ENCODE data around the gene LAGE3. TPM values are rescaled to one million over a fixed set of nuclear protein-coding genes. Genes with fewer than 3 reads are reported as not detected.

Gene LAGE3
- total and polyA plus RNA-seq, 2 of the 8 experiments (the other 6 are each of a cell fraction or from before 2014, with no cell fraction given), result 44.5 to 102 TPM

GRCh38 chrX:154509455-154509854 is 30.4 kb upstream of the LAGE3 start:
- no peak overlapping the region for H3K4ac ChIP-seq (replicated peaks; ENCODE audit: insufficient read length, low read depth, low read length)
- no peak overlapping the region for H2BK15ac ChIP-seq (ENCODE audit: low read length)
- no peak for FAIRE-seq
- no peak for TF ChIP-seq GTF2F1 (IDR thresholded peaks at IDR 0.05; ENCODE audit: borderline replicate concordance, low read depth, low read length)
- TF ChIP-seq CHD1 (IDR thresholded peaks at IDR 0.05; ENCODE audit: low read depth, low read length), result no peak
- TF ChIP-seq TAF1 (IDR thresholded peaks at IDR 0.05; ENCODE audit: low read depth, low read length), result no peak
- TF ChIP-seq E2F6 (IDR thresholded peaks at IDR 0.05), result no peak
- no peak for TF ChIP-seq SRF (IDR thresholded peaks at IDR 0.05; ENCODE audit: low read depth, low read length)
- no peak for TF ChIP-seq ATF3 (IDR thresholded peaks at IDR 0.05; ENCODE audit: insufficient read depth, low read depth, low read length)
- no peak for TF ChIP-seq RNF2 (IDR thresholded peaks at IDR 0.05; ENCODE audit: borderline replicate concordance, low read depth, low read length, missing control alignments, poor library complexity, severe bottlenecking)
- no peak for TF ChIP-seq CEBPB (IDR thresholded peaks at IDR 0.05; ENCODE audit: low read depth, low read length)
- no peak for TF ChIP-seq NRF1 (IDR thresholded peaks at IDR 0.05; ENCODE audit: low read depth, low read length)
- no peak for TF ChIP-seq KDM1A (IDR thresholded peaks at IDR 0.05; ENCODE audit: borderline replicate concordance, low read length)
- no peak for TF ChIP-seq ASH2L (IDR thresholded peaks at IDR 0.05; ENCODE audit: low read length)

More at GRCh38 chrX:154509455-154509854, 30.4 kb upstream of the LAGE3 start:
- H2BK12ac ChIP-seq (ENCODE audit: low read depth, low read length), result no peak overlapping the region
- no peak overlapping the region for H3K4me3 ChIP-seq (ENCODE audit: extremely low read depth in 1 of 4, insufficient read depth in 2 of 4, low read depth in 3 of 4, low read length in 4 of 4)
- no peak overlapping the region for H2AK5ac ChIP-seq (ENCODE audit: low read depth, low read length)
- no peak overlapping the region for H3K56ac ChIP-seq (replicated peaks; ENCODE audit: insufficient read length, low read depth, low read length)
- H3K79me2 ChIP-seq (ENCODE audit: control insufficient read depth in 1 of 2, insufficient read depth in 2 of 2, low read length in 2 of 2), result no peaks in the 10 kb centered on the region
- no peak overlapping the region for H2BK5ac ChIP-seq (ENCODE audit: low read depth, low read length)
- H4K5ac ChIP-seq (ENCODE audit: insufficient read length, low read depth, low read length), result no peak overlapping the region
- H3K36me3 ChIP-seq (ENCODE audit: control insufficient read depth in 2 of 4, insufficient read depth in 4 of 4, low read length in 3 of 4), result no peaks in the 10 kb centered on the region; a peak in 1 of 8 replicates
- POLR2A ChIA-PET (ENCODE audit: partially characterized antibody), result no interaction called here
- H3K18ac ChIP-seq (ENCODE audit: extremely low read depth, low read length), result no peak overlapping the region
- no peaks in the 10 kb centered on the region for H3K4me1 ChIP-seq (replicated peaks in 1 of 4; ENCODE audit: control insufficient read depth in 3 of 4, insufficient read depth in 4 of 4, low read length in 3 of 4)
- H4K20me1 ChIP-seq (replicated peaks in 1 of 2; ENCODE audit: control insufficient read depth in 1 of 2, insufficient read depth in 2 of 2, low read length in 2 of 2), result no peaks in the 10 kb centered on the region
- no peak overlapping the region for H3K27ac ChIP-seq (ENCODE audit: low read depth, low read length)
- no peak overlapping the region for H3K4me2 ChIP-seq (ENCODE audit: insufficient read depth in 1 of 2, low read depth in 2 of 2, low read length in 2 of 2)
- no peak overlapping the region for H2BK20ac ChIP-seq (ENCODE audit: low read length)
- H3K23ac ChIP-seq (ENCODE audit: insufficient read length), result no peak overlapping the region
- no peaks in the 10 kb centered on the region for H3K23me2 ChIP-seq (ENCODE audit: low read depth, low read length)
- no peak overlapping the region for H4K91ac ChIP-seq (replicated peaks; ENCODE audit: insufficient read length, low read length)
- no peak overlapping the region for H4K8ac ChIP-seq (ENCODE audit: extremely low read depth, insufficient read depth, low read length)
- CTCF ChIA-PET (ENCODE audit: partially characterized antibody), result no interaction called here
- H3K14ac ChIP-seq (ENCODE audit: insufficient read length), result no peak overlapping the region
- no peak for DNase-seq (ENCODE audit: low read depth in 1 of 2, low spot score in 2 of 2)
- H3K79me1 ChIP-seq (ENCODE audit: low read depth, low read length), result no peaks in the 10 kb centered on the region
- H2AFZ ChIP-seq (ENCODE audit: low read length), result no peak overlapping the region
- WGBS, 2 experiments (ENCODE audit: extremely low coverage in 1 of 2, insufficient coverage in 1 of 2, insufficient read length in 1 of 2, insufficient replicate concordance in 2 of 2, low coverage in 1 of 2, low lambda C conversion rate in 2 of 2, missing lambda C conversion rate in 1 of 2), result 98% methylated on average over 5 of the region's 5 CpGs; no CpG with 5 or more reads in 1 of the 2 experiments
- no peak overlapping the region for H2BK120ac ChIP-seq (replicated peaks; ENCODE audit: low read depth, low read length)
- no peaks in the 10 kb centered on the region for H3K9me3 ChIP-seq (ENCODE audit: insufficient read depth in 2 of 2, low read depth in 1 of 2, low read length in 1 of 2)
- no peaks in the 10 kb centered on the region for H3K27me3 ChIP-seq (replicated peaks in 1 of 4; ENCODE audit: control insufficient read depth in 3 of 4, extremely low read depth in 1 of 4, insufficient read depth in 3 of 4, low read length in 3 of 4)
- no peak overlapping the region for H3K9ac ChIP-seq (replicated peaks in 1 of 4; ENCODE audit: extremely low read depth in 1 of 4, low read depth in 3 of 4, low read length in 3 of 4)
